Peyer's patch (tissue), 4 donors: ENCODE results near the gene PANK1. TPM values are rescaled to one million over a fixed set of nuclear protein-coding genes. Genes with fewer than 3 reads are reported as not detected.

Experiments
- DNase-seq, 3 donors: peaks; one replicate each; pipeline ENCODE4 v3.0.0-alpha.2; 2017 to 2019
- H3K27ac ChIP-seq, 4 donors: fragments of 200-600 bp; sonication (generic); one replicate each; pipeline ENCODE4 v1.5.1; 2016 to 2019
- H3K27me3 ChIP-seq, 2 donors: fragments of 200-600 bp; sonication (generic); one replicate each; pipeline ENCODE4 v1.5.1; 2019
- H3K36me3 ChIP-seq, 3 donors: fragments of 200-600 bp; sonication (generic); one replicate each; pipeline ENCODE4 v1.5.1; 2016 to 2019
- H3K4me1 ChIP-seq, 4 donors: fragments of 200-600 bp; sonication (generic); one replicate each; pipeline ENCODE4 v1.5.1; 2016 to 2019
- H3K4me3 ChIP-seq, 4 donors: fragments of 200-600 bp; sonication (generic); 1 replicate in 3 of 4; 2 replicates in 1 of 4; pipeline ENCODE4 v1.5.1; 2016 to 2019; ENCODE audit warnings: mild to moderate bottlenecking in 1 of 4
- H3K9me3 ChIP-seq, 4 donors: fragments of 200-600 bp; sonication (generic); one replicate each; pipeline ENCODE4 v1.5.1; 2016 to 2019; ENCODE audit warnings: mild to moderate bottlenecking in 1 of 4
- CTCF ChIP-seq, 6 experiments: fragments of 450-650 bp in 4 of 6; fragments of 200-600 bp in 2 of 6; sonication (generic) in 1 of 6; IDR thresholded peaks; one replicate each; pipeline ENCODE4 v1.5.1; 2017 to 2019; ENCODE audit warnings: antibody characterized with exemption in 6 of 6, mild to moderate bottlenecking in 3 of 6, moderate library complexity in 1 of 6
- POLR2A ChIP-seq, 2 donors: fragments of 450-650 bp; IDR thresholded peaks; one replicate each; pipeline ENCODE4 v1.5.1; 2017; ENCODE audit warnings: antibody characterized with exemption in 2 of 2, mild to moderate bottlenecking in 2 of 2, moderate library complexity in 2 of 2
- total RNA-seq, 4 donors: library from RNA; depleted of rRNA; stranded (reverse); fragments of >200 nt; gene quantifications; one replicate each; pipeline ENCODE4 v1.1.0, GENCODE V29; 2016

The PANK1 gene
- total RNA-seq, 4 donors from 2014 or later, result 22.3 to 45.9 (median 33.9) TPM

GRCh38 chr10:89642193-89642592 lies 2.8 kb downstream of the PANK1 start:
- Histone ChIP-seq H3K27me3 (no peaks in the 10 kb centered on the region), H3K4me1 (peaks cover 0 to 9% (median 0%) of the 10 kb centered on the region in 4 donors), H3K4me3 (peak overlapping the region in 1 of 4 donors; percentile 95), H3K36me3 (no peaks in the 10 kb centered on the region), H3K27ac (no peak overlapping the region), H3K9me3 (no peaks in the 10 kb centered on the region)
- TF ChIP-seq CTCF (IDR thresholded peaks at IDR 0.05), result no peak
- TF ChIP-seq POLR2A (IDR thresholded peaks at IDR 0.05), result no peak
- no peak for DNase-seq

- Histone ChIP-seq H3K4me3 (no peak overlapping the region), H3K27ac (no peak overlapping the region), H3K4me1 (no peaks in the 10 kb centered on the region), H3K9me3 (no peaks in the 10 kb centered on the region), H3K36me3 (no peaks in the 10 kb centered on the region), H3K27me3 (no peaks in the 10 kb centered on the region)
- TF ChIP-seq CTCF (IDR thresholded peaks at IDR 0.05) (no peak), POLR2A (IDR thresholded peaks at IDR 0.05) (no peak)
- DNase-seq, result no peak
Measured at GRCh38 chr10:89640241-89640640, 4.8 kb downstream of the PANK1 start.

DNA sequence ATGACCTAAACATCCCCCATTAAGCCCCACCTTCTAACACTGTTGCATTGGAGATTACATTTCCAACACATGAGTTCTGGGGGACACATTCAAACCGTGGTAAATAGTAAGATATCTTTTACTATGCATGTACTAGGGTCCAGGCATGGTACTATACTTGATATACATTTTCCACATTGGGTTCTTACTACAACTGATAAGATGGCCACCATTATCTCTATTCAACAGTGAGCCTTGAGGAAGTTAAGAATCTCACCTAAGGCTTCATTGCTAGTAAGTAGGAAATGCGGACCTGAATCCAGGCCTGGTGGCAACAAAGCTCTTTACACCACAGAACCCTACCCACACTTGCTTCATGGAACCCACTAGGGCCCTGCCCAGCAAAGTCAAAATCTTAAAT lies 5.7 kb downstream of the PANK1 start:
- no peaks in the 10 kb centered on the region for H3K27me3 ChIP-seq
- H3K27ac ChIP-seq, result no peak overlapping the region
- H3K4me3 ChIP-seq, result no peak overlapping the region
- H3K9me3 ChIP-seq, result no peaks in the 10 kb centered on the region
- no peaks in the 10 kb centered on the region for H3K4me1 ChIP-seq
- peaks cover 0 to 4% (median 0%) of the 10 kb centered on the region in 3 donors for H3K36me3 ChIP-seq
- no peak for DNase-seq
- TF ChIP-seq POLR2A (IDR thresholded peaks at IDR 0.05), result no peak
- no peak for TF ChIP-seq CTCF (IDR thresholded peaks at IDR 0.05)

DNA sequence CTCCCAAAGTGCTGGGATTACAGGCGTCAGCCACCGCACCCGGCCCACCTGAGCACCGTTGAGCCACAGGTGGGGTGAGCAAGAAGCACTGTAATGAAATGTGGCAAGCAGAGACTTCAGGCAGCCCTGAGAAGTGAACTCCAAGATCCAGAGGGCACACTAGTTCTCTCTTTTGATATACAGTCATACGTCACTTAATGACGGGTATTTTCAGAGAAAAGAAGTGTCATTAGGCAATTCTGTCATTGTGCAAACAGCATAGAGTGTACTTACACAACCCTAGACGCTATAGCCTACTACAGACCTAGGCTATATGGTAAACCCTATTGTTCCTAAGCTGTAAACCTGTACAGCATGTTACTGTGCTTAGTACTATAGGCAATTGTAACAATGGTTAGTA lies 7.9 kb downstream of the PANK1 start:
- Histone ChIP-seq H3K4me1 (no peaks in the 10 kb centered on the region), H3K9me3 (no peaks in the 10 kb centered on the region), H3K27ac (no peak overlapping the region), H3K4me3 (no peak overlapping the region), H3K36me3 (peaks cover 0 to 7% (median 0%) of the 10 kb centered on the region in 3 donors), H3K27me3 (no peaks in the 10 kb centered on the region)
- TF ChIP-seq CTCF (IDR thresholded peaks at IDR 0.05) (no peak), POLR2A (IDR thresholded peaks at IDR 0.05) (no peak)
- no peak for DNase-seq

GRCh38 chr10:89634637-89635036 lies 10.4 kb downstream of the PANK1 start:
- TF ChIP-seq POLR2A (IDR thresholded peaks at IDR 0.05) (no peak), CTCF (IDR thresholded peaks at IDR 0.05) (no peak)
- Histone ChIP-seq H3K27ac (no peak overlapping the region), H3K4me1 (no peaks in the 10 kb centered on the region), H3K4me3 (no peak overlapping the region), H3K36me3 (peaks cover 0 to 7% (median 0%) of the 10 kb centered on the region in 3 donors), H3K9me3 (no peaks in the 10 kb centered on the region), H3K27me3 (no peaks in the 10 kb centered on the region)
- DNase-seq, result no peak

DNA sequence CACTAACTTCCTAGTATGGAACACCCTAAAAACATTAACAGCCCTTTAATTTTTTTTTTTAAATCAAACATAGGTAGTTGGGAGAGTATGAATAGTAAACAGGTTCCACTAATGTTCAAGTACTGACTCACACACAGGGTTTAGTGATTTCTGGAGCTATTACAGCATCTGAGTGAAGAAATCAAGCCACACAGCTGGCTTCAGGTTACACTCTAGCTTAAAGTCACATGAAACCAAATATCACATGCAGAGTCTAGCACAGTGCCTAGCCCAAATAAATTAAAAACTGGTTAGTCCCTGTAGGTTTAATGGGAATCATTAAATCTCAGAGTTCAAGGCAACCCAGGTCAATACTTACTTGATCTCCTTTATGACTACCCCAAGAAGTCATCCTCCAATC lies 11.6 kb downstream of the PANK1 start:
- no peaks in the 10 kb centered on the region for H3K27me3 ChIP-seq
- TF ChIP-seq CTCF (IDR thresholded peaks at IDR 0.05), result no peak
- no peak for DNase-seq
- no peak overlapping the region for H3K4me3 ChIP-seq
- H3K36me3 ChIP-seq, result peaks cover 0 to 7% (median 0%) of the 10 kb centered on the region in 3 donors
- no peak overlapping the region for H3K27ac ChIP-seq
- H3K9me3 ChIP-seq, result no peaks in the 10 kb centered on the region
- H3K4me1 ChIP-seq, result no peaks in the 10 kb centered on the region
